Measurements from ENCODE around the gene TMX2. TPM values are rescaled to one million over a fixed set of nuclear protein-coding genes. Genes with fewer than 3 reads are reported as not detected.
"Not testable (repeated sequence)": the region's sequence is repeated elsewhere in the genome, so short reads cannot be mapped to it uniquely, and the experiment has no call there.

The TMX2 gene
- total RNA-seq, 2 donors from 2014 or later, result 64.3 to 80.3 TPM

- intact Hi-C loops (cut with DNase I), result no loop called here
- ATAC-seq, result no peak
Observed at GRCh38 chr11:57709802-57710367, 2.5 kb upstream of the TMX2 start.

GRCh38 chr11:57711414-57712255, 758 bp upstream of the TMX2 start, which contains the start of gene MED19:
TSS of gene MED19 (minus strand) at chr11:57712215. CDS start at chr11:57712179, 36 bp downstream.
- DNase-seq (peak; percentile 74), ATAC-seq (peak; percentile 64 to 76)
- intact Hi-C loops (cut with DNase I), result no loop called here

More at GRCh38 chr11:57709802-57710367, 2.5 kb upstream of the TMX2 start:
- no peak for DNase-seq

- ATAC-seq (no peak), DNase-seq (no peak)
- intact Hi-C loops (cut with DNase I), result no loop called here
Observed at GRCh38 chr11:57713835-57714234, 1.4 kb downstream of the TMX2 start.

- DNase-seq; ATAC-seq; intact Hi-C loops (cut with DNase I): not testable (repeated sequence)
Observed at GRCh38 chr11:57716726-57717125, 4.3 kb downstream of the TMX2 start.

GRCh38 chr11:57727185-57727584, 14.8 kb downstream of the TMX2 start:
- ATAC-seq (no peak), DNase-seq (no peak)
- intact Hi-C loops (cut with DNase I), result no loop called here

- DNase-seq, result no peak
- ATAC-seq, result no peak
- intact Hi-C loops (cut with DNase I), result no loop called here
Observed at GRCh38 chr11:57728829-57729228, 16.4 kb downstream of the TMX2 start.

GRCh38 chr11:57729479-57729878, 17.1 kb downstream of the TMX2 start:
- intact Hi-C loops (cut with DNase I), result no loop called here
- ATAC-seq (no peak), DNase-seq (no peak)

- intact Hi-C loops (cut with DNase I), result no loop called here
- DNase-seq (no peak), ATAC-seq (no peak)
Observed at GRCh38 chr11:57732661-57733060, 20.3 kb downstream of the TMX2 start.

- intact Hi-C loops (cut with DNase I), result no loop called here
- ATAC-seq, result peak; percentile 36 to 40
- DNase-seq, result no peak
Observed at GRCh38 chr11:57735619-57736298, 23.4 kb downstream of the TMX2 start.

GRCh38 chr11:57741132-57742086, 29.0 kb downstream of the TMX2 start, which contains the start of gene SELENOH:
TSS of gene SELENOH (plus strand) at chr11:57741491. CDS start at chr11:57741596, 105 bp downstream.
- DNase-seq, result peak; percentile 97
- ATAC-seq, result peak; percentile 98
- intact Hi-C loops (cut with DNase I), result loop anchor here in 1 of 2 donors (10.0 kb wide), 1 partner anchor 53 kb away; no protein-coding TSS in a partner anchor

GRCh38 chr11:57742087-57742452, 29.7 kb downstream of the TMX2 start:
- ATAC-seq (no peak), DNase-seq (no peak)
- intact Hi-C loops (cut with DNase I), result loop anchor here in 1 of 2 donors (10.0 kb wide), 1 partner anchor 53 kb away; no protein-coding TSS in a partner anchor

- intact Hi-C loops (cut with DNase I), result loop anchor here in 1 of 2 donors (10.0 kb wide), 1 partner anchor 50 kb away; no protein-coding TSS in a partner anchor
- ATAC-seq (no peak), DNase-seq (no peak)
Observed at GRCh38 chr11:57744357-57744756, 32.0 kb downstream of the TMX2 start.

- no peak for ATAC-seq
- DNase-seq, result no peak
- intact Hi-C loops (cut with DNase I), result loop anchor here in 1 of 2 donors (10.0 kb wide), 1 partner anchor 50 kb away; no protein-coding TSS in a partner anchor
Observed at GRCh38 chr11:57745206-57745605, 32.8 kb downstream of the TMX2 start.

- intact Hi-C loops (cut with DNase I), result loop anchor here in 1 of 2 donors (10.0 kb wide), 1 partner anchor 48 kb away; no protein-coding TSS in a partner anchor
- no peak for DNase-seq
- ATAC-seq, result no peak
Observed at GRCh38 chr11:57746920-57747319, 34.5 kb downstream of the TMX2 start.

GRCh38 chr11:57751176-57751575, 38.8 kb downstream of the TMX2 start:
- intact Hi-C loops (cut with DNase I), result loop anchor here in 1 of 2 donors (2.0 kb wide), 1 partner anchor 50 kb away; no protein-coding TSS in a partner anchor
- DNase-seq (no peak), ATAC-seq (no peak)

- peak; percentile 82 to 83 for ATAC-seq
- DNase-seq, result peak; percentile 39
- intact Hi-C loops (cut with DNase I), result loop anchor here in 1 of 2 donors (2.0 kb wide), 1 partner anchor 49 kb away; no protein-coding TSS in a partner anchor
Observed at GRCh38 chr11:57751676-57752253, 39.4 kb downstream of the TMX2 start, which contains the start of gene BTBD18. TSS of gene BTBD18 (minus strand) at chr11:57751819. CDS start at chr11:57751188, 631 bp downstream.

GRCh38 chr11:57752954-57753353, 40.6 kb downstream of the TMX2 start:
- no peak for ATAC-seq
- no peak for DNase-seq
- intact Hi-C loops (cut with DNase I), result no loop called here

- DNase-seq (no peak), ATAC-seq (no peak)
- intact Hi-C loops (cut with DNase I), result no loop called here
Observed at GRCh38 chr11:57758174-57758573, 45.8 kb downstream of the TMX2 start.

All from left cardiac atrium (tissue), 4 donors.